ENCODE measurements around the gene NOL3.

The NOL3 gene

DNA sequence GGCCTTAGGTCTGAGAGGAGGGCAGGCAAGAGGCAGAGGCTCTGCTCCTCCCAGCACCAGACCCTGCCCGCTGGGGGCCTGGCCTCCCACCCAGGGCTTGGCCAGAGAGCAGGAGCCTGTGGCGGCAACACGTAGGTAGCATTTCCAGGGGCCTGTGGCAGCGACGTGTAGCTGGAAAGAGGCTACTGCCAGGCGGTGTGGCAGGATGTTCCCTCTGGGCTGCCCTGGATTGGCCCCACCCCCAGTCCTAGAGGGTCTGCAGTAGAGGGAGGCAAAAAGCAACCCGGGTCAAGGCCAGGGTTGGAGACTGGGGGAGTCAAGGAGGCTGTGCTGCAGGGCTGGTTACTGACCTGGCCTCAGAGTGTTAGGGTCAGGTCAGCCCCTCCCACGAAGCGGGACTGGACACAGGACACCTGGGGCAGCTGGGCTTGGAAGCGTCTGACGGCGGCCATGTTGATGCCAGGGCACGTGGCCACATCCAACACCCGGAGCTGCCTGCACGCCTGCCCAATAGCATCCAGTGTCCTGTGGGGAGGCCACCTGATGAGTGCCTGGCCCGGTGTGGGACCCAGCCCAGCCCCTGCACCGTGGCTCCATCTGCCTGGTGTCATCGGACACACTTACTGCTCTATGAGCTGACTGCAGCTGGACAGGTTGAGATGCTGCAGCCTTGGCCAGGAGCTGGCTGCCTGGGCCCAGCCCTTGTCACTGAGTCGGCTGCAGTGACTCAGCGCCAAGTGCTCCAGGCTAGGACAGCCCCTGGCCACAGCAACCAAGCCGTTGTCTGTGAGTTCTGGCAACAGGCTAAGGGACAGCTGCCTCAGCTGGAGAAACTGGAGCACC, 37.1 kb downstream of the NOL3 start:
- no peak for FAIRE-seq

DNA sequence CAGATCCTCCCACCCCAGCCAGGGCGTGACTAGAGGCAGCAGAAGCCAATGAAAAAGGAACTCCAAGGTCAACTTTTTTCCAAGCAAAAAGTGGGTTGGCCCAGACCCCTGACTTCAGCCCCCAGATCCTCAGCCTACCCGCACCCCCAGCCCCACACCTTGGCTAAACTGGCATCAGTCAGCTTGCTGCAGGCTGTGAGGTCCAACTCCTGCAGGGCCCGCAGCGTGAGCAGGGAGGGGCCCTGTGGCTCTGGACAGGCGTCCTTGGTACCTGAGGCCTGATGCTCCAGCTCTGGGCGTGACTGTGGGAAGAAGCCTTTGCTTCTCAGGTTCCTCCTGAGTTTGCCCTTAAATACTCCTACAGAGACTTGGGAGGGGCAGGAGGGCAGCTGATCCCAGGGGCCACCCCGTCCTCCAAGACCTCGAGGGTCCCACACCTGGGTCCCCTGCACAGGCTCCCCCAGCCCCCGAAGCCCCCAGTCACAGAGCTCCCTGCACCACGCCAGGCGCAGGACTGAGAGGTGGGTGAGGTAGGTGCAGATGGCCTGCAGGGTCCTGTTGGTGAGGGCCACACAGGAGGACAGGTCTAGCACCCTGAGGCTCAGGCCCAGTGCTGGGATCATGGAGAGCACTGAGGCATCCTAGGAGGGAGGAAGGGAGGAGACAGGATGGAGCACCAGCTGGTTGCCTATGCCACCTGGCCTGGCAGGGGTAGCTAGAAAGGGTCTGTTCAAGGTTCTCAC, 38.0 kb downstream of the NOL3 start:
- FAIRE-seq, result no peak

DNA sequence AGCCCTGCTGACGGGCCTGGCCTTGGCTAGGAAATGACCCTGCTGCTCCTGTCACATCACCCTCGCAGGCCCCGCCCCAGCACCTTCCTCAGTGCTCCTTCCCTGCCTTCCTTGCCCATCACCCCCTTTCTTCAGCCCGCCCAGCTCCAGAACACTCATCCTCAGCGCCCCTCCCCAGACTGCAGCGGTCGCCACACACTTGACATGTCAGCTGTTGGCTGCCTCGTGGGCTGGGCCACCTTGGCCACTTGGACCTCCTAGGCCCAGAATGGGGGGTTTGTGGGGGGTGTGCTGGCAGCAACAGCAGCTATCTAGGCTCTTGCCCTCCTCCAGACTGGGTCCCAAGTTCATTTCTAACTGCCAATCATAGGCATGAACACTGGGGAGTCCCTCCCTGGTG, 39.2 kb downstream of the NOL3 start:
- FAIRE-seq, result no peak

DNA sequence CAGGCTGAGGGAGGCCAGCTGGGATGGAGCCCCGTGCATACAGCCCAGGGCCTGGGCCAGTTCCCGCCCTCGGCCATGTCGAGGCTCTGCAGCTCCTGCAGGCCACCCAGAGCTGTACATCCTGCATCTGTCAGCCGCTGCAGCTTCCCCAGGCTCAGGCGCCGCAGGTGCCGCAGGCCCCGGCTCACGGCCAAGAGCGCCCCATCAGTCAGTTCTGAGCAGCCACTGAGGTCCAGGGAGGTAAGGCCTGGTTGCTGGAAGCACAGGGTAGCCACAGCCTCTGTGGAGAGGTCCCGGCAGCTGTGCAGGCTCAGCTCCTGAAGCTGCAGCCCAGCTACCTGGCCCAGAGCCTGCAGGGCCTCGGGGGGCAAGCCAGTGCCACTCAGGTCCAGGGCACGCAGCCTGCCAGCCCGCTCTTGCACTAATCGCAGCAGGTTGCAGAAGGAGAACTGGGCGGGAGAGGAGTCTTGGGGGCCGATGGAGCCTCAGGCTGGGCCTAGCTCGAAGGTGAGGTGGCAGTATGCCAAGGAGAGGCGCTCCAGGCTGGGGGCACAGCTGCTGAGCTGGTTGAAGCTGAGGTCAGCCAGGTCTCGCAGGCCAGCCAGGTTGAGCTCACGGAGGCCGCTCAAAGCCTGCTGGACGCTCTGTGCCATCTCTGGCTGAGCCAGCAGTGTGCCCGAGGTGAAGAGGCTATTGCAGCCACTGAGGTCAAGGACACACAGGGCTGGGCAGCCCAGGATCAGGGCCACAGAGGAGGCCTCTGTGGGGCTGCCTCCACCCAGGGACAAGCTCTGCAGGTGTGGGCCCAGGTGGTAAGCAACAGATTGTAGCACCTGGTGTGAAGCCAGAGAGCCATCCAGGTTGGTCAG, 40.0 kb downstream of the NOL3 start:
- no peak for FAIRE-seq

DNA sequence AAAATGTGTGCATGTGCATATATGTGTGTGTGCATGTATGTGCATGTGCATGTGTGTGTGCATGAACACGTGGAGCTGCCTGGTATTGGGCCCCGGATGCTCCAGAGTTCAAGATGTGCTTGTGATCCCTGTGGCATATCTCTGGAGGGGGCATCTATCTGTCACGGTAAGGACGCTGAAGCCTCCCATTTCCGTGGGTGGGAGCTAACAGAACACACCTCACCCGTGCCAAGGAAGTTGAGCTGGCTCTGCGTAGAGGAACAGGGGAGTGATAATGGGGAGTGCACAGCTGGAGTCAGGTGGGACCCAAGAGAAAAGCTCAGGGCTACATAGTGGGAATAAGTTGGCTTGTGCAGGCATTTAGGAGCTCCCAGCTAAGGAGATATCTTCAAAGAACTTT, 41.3 kb downstream of the NOL3 start:
- no peak for FAIRE-seq

DNA sequence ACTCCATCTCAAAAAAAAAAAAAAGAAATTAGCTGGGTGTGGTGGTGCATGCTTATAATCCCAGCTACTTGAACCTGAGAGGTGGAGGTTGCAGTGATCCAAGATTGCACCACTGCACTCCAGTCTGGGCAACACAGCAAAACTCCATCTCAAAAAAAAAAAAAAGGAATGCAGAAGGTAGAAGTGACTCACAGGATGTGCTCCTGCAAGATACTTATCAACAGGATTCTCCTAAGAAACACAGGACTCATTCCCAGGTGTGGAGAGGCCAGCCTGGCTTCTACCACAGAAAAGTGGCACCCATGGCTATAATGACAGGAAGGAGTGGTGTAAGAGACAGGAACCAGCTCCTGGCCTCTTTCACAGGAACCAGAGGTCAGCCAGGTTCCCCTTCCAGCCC, 42.4 kb downstream of the NOL3 start:
- no peak for FAIRE-seq

DNA sequence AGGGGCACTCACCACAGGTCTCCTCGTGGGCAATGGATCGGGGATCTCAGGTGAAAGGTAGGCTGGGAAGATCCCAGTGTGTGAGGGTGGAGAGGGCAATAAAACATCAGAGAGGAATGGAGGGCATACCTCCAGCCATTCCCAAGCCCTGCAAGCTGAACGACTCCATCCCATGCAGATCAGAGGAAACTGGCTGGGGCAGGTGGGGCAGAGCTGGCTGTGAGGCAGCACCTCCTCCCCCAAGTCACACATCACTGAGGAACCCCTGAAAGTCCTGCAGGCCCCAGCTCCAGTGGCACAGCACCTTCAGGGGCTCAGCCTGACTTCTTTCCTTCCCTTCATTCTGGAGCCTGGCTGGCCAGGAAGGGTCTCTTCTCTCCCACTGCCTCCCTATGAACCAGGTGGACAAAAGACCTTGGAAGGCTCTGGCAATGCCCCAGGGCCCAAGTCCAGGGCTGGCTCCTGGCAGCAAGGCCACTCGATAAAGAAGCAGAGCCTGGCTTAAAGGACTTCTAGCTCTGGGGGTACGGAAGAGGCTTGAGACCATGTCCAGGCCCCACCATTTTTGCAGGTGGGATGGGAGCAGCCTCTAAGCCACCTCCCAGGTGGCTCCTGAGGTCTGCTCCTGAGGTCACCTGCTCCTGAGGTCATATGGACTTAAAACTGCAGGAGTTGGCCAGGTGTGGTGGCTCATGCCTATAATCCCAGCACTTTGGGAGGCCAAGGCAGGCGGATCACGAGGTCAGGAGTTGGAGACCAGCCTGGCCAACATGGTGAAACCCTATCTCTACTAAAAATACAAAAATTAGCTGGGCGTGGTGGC, 43.1 kb downstream of the NOL3 start:
- no peak for FAIRE-seq

DNA sequence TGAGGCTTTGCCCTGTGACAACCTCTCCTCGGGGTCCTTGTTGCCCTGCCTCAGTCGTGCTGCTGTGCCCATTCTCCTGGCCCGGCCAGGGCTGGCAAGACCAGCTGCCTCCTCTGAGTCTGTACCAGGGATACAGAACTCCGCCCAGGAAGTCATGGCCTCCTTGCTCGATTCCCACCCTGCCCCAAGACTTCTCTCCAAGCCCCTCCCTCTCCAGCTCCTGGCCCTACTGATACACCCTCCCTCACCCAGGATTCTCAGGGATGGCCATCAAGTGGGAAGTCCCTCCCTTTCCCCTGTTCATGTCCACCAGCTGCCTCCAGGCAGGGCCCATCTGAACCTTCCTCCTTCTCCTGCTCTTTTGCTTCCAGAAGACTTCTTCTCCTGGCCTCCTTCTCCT, 45.4 kb downstream of the NOL3 start:
- FAIRE-seq, result no peak

DNA sequence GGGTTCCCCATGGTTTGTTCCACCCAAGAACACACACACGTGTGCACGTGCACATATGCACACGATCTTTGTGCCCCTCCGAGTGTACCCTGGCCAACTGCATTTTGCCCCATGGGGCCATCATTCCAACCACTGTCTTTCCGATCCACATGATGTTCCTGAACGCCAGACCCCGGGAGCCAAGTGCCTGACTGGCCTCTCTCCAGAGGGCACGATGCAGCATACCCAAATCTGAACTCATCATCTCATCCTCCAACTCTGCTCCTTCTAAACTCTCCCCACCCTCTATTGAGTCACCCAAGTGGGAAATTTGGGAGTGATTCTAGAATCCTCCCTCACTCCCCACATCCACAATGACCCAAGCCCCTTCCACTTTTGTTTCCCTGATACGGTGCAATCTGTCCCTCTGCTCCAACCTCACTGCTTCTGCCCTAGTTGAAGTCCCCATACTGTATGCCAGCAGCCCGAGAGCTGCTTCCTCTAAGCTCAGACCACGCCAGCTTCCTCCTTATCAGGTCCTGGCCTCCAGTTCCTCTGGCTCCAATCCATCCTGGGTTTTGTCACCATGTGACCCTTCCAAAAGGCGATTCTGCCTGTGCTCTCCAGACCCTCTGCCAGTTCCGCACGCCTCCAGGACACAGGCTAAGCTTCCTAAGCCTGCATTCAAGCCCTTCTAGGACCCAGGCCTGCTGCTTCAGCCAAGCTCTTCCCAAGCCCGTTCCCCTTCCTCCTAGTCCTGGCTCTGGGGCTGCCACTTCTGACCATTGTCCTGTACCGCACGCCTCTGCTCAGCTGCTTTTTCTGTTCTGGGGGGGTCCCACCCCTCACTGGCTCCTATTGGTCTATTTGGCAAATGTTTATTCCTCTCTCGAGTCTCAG, 46.5 kb downstream of the NOL3 start:
- no peak for FAIRE-seq

DNA sequence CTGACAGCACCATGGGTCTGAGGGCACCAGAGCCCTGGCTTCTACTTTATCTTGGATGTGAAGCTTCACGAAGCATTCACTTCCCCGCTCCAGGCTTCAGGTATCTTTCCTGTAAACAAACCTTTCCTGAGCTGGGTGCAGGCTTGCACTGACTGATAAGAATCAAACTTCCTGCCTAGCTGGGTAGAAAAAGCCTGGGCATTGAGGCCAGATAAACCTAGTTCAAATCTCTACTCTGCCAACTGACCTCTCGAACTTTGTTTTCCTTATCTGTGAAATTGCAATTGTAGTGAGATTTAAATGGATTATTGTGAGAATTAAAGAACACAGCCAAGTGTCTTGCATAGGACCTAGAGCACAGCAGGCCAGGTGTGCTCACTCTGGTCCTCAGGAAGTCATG, 53.7 kb downstream of the NOL3 start:
- no peak for FAIRE-seq

Data from G401.6 (cell line).